ENCODE data around the gene DDI2.

DDI2 gene

DNA sequence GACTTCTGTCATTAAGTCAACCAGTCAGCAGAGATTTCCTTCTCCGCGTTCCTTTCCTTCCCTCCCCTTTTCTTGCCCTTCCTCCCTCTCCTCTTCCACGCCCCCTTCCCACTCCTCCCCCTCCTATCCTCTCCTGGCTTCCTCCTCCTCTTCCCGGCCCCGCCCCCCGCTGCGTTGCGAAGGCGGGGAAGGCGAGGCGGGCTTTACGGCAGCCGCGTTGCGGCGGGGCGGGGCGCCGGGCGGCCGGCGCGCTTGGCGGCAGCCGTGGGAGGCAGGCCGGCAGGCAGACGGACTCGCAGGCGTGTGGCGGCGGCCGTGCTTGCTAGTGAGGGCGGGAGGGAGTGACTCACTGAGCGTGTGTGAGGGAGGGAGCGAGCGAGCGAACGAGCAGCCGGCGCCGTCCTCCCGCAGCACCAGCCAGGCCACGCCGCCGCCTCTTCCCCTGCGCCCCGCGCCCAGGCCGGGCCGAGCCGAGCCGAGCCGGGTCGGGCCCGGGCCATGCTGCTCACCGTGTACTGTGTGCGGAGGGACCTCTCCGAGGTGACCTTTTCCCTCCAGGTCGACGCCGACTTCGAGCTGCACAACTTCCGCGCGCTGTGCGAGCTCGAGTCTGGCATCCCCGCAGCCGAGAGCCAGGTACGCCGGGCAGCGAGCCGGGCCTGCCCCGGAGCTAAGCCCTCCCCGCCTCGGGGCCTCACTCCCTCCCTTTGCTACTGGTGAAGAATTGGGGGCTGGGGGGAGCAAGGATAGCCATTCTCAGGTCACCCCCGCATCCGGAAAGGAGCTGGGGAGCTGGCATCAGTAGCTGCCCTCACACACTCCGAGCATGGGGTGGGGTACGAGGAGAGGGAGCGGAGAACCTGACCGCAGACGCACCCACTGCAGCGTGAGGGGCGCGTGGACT, at the start of gene DDI2 (continued):
- TF ChIP-seq, protein P1, sequence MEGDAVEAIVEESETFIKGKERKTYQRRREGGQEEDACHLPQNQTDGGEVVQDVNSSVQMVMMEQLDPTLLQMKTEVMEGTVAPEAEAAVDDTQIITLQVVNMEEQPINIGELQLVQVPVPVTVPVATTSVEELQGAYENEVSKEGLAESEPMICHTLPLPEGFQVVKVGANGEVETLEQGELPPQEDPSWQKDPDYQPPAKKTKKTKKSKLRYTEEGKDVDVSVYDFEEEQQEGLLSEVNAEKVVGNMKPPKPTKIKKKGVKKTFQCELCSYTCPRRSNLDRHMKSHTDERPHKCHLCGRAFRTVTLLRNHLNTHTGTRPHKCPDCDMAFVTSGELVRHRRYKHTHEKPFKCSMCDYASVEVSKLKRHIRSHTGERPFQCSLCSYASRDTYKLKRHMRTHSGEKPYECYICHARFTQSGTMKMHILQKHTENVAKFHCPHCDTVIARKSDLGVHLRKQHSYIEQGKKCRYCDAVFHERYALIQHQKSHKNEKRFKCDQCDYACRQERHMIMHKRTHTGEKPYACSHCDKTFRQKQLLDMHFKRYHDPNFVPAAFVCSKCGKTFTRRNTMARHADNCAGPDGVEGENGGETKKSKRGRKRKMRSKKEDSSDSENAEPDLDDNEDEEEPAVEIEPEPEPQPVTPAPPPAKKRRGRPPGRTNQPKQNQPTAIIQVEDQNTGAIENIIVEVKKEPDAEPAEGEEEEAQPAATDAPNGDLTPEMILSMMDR (tag by site-specific recombination; IDR thresholded peaks at IDR 0.05) = no peak
- TF ChIP-seq, protein P2, sequence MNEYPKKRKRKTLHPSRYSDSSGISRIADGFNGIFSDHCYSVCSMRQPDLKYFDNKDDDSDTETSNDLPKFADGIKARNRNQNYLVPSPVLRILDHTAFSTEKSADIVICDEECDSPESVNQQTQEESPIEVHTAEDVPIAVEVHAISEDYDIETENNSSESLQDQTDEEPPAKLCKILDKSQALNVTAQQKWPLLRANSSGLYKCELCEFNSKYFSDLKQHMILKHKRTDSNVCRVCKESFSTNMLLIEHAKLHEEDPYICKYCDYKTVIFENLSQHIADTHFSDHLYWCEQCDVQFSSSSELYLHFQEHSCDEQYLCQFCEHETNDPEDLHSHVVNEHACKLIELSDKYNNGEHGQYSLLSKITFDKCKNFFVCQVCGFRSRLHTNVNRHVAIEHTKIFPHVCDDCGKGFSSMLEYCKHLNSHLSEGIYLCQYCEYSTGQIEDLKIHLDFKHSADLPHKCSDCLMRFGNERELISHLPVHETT (tag by site-specific recombination; IDR thresholded peaks at IDR 0.05) = no peak
- peak; percentile 98 for TF ChIP-seq ZFHX2 (tag by site-specific recombination; conservative IDR thresholded peaks at IDR 0.05)
- no peak for TF ChIP-seq ZNF768 (tag by site-specific recombination; IDR thresholded peaks at IDR 0.05)
- TF ChIP-seq ZNF324 (tag by site-specific recombination; IDR thresholded peaks at IDR 0.05) = no peak
- TF ChIP-seq ZNF311 (tag by site-specific recombination; IDR thresholded peaks at IDR 0.05; ENCODE audit: borderline replicate concordance) = no peak
- no peak for TF ChIP-seq OVOL3 (tag by site-specific recombination; IDR thresholded peaks at IDR 0.05)
- TF ChIP-seq, protein P3, sequence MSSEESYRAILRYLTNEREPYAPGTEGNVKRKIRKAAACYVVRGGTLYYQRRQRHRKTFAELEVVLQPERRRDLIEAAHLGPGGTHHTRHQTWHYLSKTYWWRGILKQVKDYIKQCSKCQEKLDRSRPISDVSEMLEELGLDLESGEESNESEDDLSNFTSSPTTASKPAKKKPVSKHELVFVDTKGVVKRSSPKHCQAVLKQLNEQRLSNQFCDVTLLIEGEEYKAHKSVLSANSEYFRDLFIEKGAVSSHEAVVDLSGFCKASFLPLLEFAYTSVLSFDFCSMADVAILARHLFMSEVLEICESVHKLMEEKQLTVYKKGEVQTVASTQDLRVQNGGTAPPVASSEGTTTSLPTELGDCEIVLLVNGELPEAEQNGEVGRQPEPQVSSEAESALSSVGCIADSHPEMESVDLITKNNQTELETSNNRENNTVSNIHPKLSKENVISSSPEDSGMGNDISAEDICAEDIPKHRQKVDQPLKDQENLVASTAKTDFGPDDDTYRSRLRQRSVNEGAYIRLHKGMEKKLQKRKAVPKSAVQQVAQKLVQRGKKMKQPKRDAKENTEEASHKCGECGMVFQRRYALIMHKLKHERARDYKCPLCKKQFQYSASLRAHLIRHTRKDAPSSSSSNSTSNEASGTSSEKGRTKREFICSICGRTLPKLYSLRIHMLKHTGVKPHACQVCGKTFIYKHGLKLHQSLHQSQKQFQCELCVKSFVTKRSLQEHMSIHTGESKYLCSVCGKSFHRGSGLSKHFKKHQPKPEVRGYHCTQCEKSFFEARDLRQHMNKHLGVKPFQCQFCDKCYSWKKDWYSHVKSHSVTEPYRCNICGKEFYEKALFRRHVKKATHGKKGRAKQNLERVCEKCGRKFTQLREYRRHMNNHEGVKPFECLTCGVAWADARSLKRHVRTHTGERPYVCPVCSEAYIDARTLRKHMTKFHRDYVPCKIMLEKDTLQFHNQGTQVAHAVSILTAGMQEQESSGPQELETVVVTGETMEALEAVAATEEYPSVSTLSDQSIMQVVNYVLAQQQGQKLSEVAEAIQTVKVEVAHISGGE (tag by site-specific recombination; conservative IDR thresholded peaks at IDR 0.05; ENCODE audit: low read depth) = peak; percentile 38; the same call in 1 of the 2 replicates
- peak; percentile 81 for TF ChIP-seq ZNF600 (tag by site-specific recombination; IDR thresholded peaks at IDR 0.05)
- TF ChIP-seq ZNF670 (tag by site-specific recombination; IDR thresholded peaks at IDR 0.05; ENCODE audit: low read depth) = no peak
- no peak for TF ChIP-seq ZNF140 (tag by site-specific recombination; IDR thresholded peaks at IDR 0.05)
- TF ChIP-seq, protein P4, sequence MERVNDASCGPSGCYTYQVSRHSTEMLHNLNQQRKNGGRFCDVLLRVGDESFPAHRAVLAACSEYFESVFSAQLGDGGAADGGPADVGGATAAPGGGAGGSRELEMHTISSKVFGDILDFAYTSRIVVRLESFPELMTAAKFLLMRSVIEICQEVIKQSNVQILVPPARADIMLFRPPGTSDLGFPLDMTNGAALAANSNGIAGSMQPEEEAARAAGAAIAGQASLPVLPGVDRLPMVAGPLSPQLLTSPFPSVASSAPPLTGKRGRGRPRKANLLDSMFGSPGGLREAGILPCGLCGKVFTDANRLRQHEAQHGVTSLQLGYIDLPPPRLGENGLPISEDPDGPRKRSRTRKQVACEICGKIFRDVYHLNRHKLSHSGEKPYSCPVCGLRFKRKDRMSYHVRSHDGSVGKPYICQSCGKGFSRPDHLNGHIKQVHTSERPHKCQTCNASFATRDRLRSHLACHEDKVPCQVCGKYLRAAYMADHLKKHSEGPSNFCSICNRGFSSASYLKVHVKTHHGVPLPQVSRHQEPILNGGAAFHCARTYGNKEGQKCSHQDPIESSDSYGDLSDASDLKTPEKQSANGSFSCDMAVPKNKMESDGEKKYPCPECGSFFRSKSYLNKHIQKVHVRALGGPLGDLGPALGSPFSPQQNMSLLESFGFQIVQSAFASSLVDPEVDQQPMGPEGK (tag by site-specific recombination; IDR thresholded peaks at IDR 0.05) = peak; percentile 84
- TF ChIP-seq ZNF624 (tag by site-specific recombination; IDR thresholded peaks at IDR 0.05) = no peak
- peak; percentile 19; the same call in 1 of the 2 replicates for TF ChIP-seq ZNF677 (tag by site-specific recombination; IDR thresholded peaks at IDR 0.05)
- TF ChIP-seq, protein P5, sequence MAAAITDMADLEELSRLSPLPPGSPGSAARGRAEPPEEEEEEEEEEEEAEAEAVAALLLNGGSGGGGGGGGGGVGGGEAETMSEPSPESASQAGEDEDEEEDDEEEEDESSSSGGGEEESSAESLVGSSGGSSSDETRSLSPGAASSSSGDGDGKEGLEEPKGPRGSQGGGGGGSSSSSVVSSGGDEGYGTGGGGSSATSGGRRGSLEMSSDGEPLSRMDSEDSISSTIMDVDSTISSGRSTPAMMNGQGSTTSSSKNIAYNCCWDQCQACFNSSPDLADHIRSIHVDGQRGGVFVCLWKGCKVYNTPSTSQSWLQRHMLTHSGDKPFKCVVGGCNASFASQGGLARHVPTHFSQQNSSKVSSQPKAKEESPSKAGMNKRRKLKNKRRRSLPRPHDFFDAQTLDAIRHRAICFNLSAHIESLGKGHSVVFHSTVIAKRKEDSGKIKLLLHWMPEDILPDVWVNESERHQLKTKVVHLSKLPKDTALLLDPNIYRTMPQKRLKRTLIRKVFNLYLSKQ (tag by site-specific recombination; IDR thresholded peaks at IDR 0.05; ENCODE audit: borderline replicate concordance) = no peak
- TF ChIP-seq ZNF138 (tag by site-specific recombination; IDR thresholded peaks at IDR 0.05; ENCODE audit: borderline replicate concordance) = no peak
- TF ChIP-seq ZNF266 (tag by site-specific recombination; IDR thresholded peaks at IDR 0.05; ENCODE audit: low read depth) = no peak
- TF ChIP-seq EGR2 (tag by site-specific recombination; IDR thresholded peaks at IDR 0.05; ENCODE audit: low read depth) = peak; percentile 97
- no peak for TF ChIP-seq ZNF48 (tag by site-specific recombination; IDR thresholded peaks at IDR 0.05)
- TF ChIP-seq PRDM1 (tag by site-specific recombination; IDR thresholded peaks at IDR 0.05) = peak; percentile 54; the same call in 1 of the 2 replicates
- TF ChIP-seq, protein P6, sequence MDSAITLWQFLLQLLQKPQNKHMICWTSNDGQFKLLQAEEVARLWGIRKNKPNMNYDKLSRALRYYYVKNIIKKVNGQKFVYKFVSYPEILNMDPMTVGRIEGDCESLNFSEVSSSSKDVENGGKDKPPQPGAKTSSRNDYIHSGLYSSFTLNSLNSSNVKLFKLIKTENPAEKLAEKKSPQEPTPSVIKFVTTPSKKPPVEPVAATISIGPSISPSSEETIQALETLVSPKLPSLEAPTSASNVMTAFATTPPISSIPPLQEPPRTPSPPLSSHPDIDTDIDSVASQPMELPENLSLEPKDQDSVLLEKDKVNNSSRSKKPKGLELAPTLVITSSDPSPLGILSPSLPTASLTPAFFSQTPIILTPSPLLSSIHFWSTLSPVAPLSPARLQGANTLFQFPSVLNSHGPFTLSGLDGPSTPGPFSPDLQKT (IDR thresholded peaks at IDR 0.05; ENCODE audit: borderline replicate concordance, low read depth, low read length) = no peak
- TF ChIP-seq SP7 (tag by site-specific recombination; IDR thresholded peaks at IDR 0.05) = peak; percentile 55
- TF ChIP-seq ZNF660 (tag by site-specific recombination; IDR thresholded peaks at IDR 0.05) = peak; percentile 64
- no peak for TF ChIP-seq ZNF132 (tag by site-specific recombination; IDR thresholded peaks at IDR 0.05; ENCODE audit: borderline replicate concordance)
- TF ChIP-seq SCRT2 (tag by site-specific recombination; IDR thresholded peaks at IDR 0.05) = peak; percentile 45; the same call in 1 of the 2 replicates
- no peak for TF ChIP-seq ZNF76 (tag by site-specific recombination; IDR thresholded peaks at IDR 0.05; ENCODE audit: borderline replicate concordance, low read depth)
- TF ChIP-seq ZNF214 (tag by site-specific recombination; IDR thresholded peaks at IDR 0.05; ENCODE audit: borderline replicate concordance) = no peak
